H9 (cell line): ENCODE measurements around the gene DYNC2H1. TPM values are rescaled to one million over a fixed set of nuclear protein-coding genes. Genes with fewer than 3 reads are reported as not detected.

ENCODE experiments used
- DNase-seq: peaks from one replicate; pipeline ENCODE4 v3.0.0-alpha.2; 2017
- H2AFZ ChIP-seq: one replicate; pipeline ENCODE4 v1.6.1; 2013; ENCODE audit warnings: mild to moderate bottlenecking, low read length, control low read depth, moderate library complexity
- H2AK5ac ChIP-seq: 2 replicates; pipeline ENCODE4 v1.6.1; 2013; ENCODE audit warnings: low read length, control low read depth, mixed read lengths; ENCODE audit not compliant: insufficient read length
- H2BK120ac ChIP-seq: one replicate; pipeline ENCODE4 v1.6.1; 2013; ENCODE audit warnings: low read depth, mild to moderate bottlenecking, low read length, control low read depth, inconsistent platforms; ENCODE audit not compliant: poor library complexity, severe bottlenecking
- H2BK12ac ChIP-seq: 2 replicates; pipeline ENCODE4 v1.6.1; 2013; ENCODE audit warnings: low read length, control low read depth, mixed read lengths, low read depth; ENCODE audit not compliant: insufficient read length
- H2BK15ac ChIP-seq: 2 replicates; pipeline ENCODE4 v1.6.1; 2013; ENCODE audit warnings: low read depth, low read length, control low read depth
- H2BK20ac ChIP-seq: one replicate; pipeline ENCODE4 v1.6.1; 2013; ENCODE audit warnings: low read depth, mild to moderate bottlenecking, low read length, control low read depth, inconsistent platforms; ENCODE audit not compliant: poor library complexity, severe bottlenecking
- H2BK5ac ChIP-seq: 2 replicates; pipeline ENCODE4 v1.6.1; 2013; ENCODE audit warnings: low read length, control low read depth, mixed read lengths; ENCODE audit not compliant: insufficient read length
- H3K14ac ChIP-seq: 2 replicates; pipeline ENCODE4 v1.6.1; 2013; ENCODE audit warnings: low read length, control low read depth; ENCODE audit not compliant: insufficient read depth
- H3K18ac ChIP-seq: 2 replicates; pipeline ENCODE4 v1.6.1; 2013; ENCODE audit warnings: low read depth, mild to moderate bottlenecking, mixed read lengths, low read length, control low read depth; ENCODE audit not compliant: insufficient read length
- H3K23ac ChIP-seq: 2 replicates; pipeline ENCODE4 v1.6.1; 2013; ENCODE audit warnings: low read length, control low read depth, mixed read lengths, low read depth; ENCODE audit not compliant: insufficient read length
- H3K23me2 ChIP-seq: 2 replicates; pipeline ENCODE4 v1.6.1; 2013; ENCODE audit warnings: low read depth, mild to moderate bottlenecking, mixed read lengths, low read length, control low read depth; ENCODE audit not compliant: insufficient read length, poor library complexity, severe bottlenecking
- H3K27ac ChIP-seq: 2 replicates; pipeline ENCODE4 v1.5.1; 2013; ENCODE audit warnings: low read length, control low read depth, mixed read lengths, low read depth; ENCODE audit not compliant: insufficient read length
- H3K27me3 ChIP-seq: 2 replicates; pipeline ENCODE4 v1.6.1; 2013; ENCODE audit warnings: low read length, control low read depth, inconsistent platforms; ENCODE audit not compliant: insufficient read depth
- H3K4ac ChIP-seq: 2 replicates; pipeline ENCODE4 v1.6.1; 2013; ENCODE audit warnings: low read depth, mild to moderate bottlenecking, control low read depth, inconsistent platforms, low read length, moderate library complexity
- H3K4me1 ChIP-seq: 2 replicates; pipeline ENCODE4 v1.6.1; 2013; ENCODE audit warnings: low read length, control low read depth, inconsistent platforms; ENCODE audit not compliant: insufficient read depth
- H3K4me2 ChIP-seq: 2 replicates; pipeline ENCODE4 v1.6.1; 2013; ENCODE audit warnings: low read length, control low read depth, mixed read lengths; ENCODE audit not compliant: insufficient read length, insufficient read depth
- H3K56ac ChIP-seq: 2 replicates; pipeline ENCODE4 v1.6.1; 2013; ENCODE audit warnings: low read depth, mild to moderate bottlenecking, mixed read lengths, low read length, control low read depth; ENCODE audit not compliant: insufficient read length
- H3K79me1 ChIP-seq: 2 replicates; pipeline ENCODE4 v1.6.1; 2013; ENCODE audit warnings: low read depth, mild to moderate bottlenecking, moderate library complexity, low read length, control low read depth, inconsistent platforms; ENCODE audit not compliant: insufficient read depth, poor library complexity, severe bottlenecking
- H3K79me2 ChIP-seq: 2 replicates; pipeline ENCODE4 v1.6.1; 2013; ENCODE audit warnings: low read length, control low read depth, inconsistent platforms; ENCODE audit not compliant: insufficient read depth
- H3K9ac ChIP-seq: 2 replicates; pipeline ENCODE4 v1.6.1; 2013; ENCODE audit warnings: low read length, control low read depth, mixed read lengths; ENCODE audit not compliant: insufficient read length; ENCODE audit errors: extremely low read depth
- H3K9me3 ChIP-seq: one replicate; pipeline ENCODE4 v1.6.1; 2013; ENCODE audit warnings: low read depth, low read length, inconsistent platforms; ENCODE audit not compliant: control insufficient read depth
- H3T11ph ChIP-seq: one replicate; pipeline ENCODE4 v1.6.1; 2013; ENCODE audit warnings: mild to moderate bottlenecking, low read length, control low read depth, inconsistent platforms
- H4K20me1 ChIP-seq: one replicate; pipeline ENCODE4 v1.6.1; 2013; ENCODE audit not compliant: control insufficient read depth, insufficient read length, insufficient read depth
- H4K5ac ChIP-seq: 2 replicates; pipeline ENCODE4 v1.6.1; 2013; ENCODE audit warnings: low read depth, mild to moderate bottlenecking, mixed read lengths, low read length, control low read depth; ENCODE audit not compliant: insufficient read length
- H4K8ac ChIP-seq: replicated peaks from 2 replicates; pipeline ENCODE4 v1.6.1; 2013; ENCODE audit warnings: low read length, control low read depth, mixed read lengths, low read depth; ENCODE audit not compliant: insufficient read length
- H4K91ac ChIP-seq: 2 replicates; pipeline ENCODE4 v1.6.1; 2013; ENCODE audit warnings: low read depth, mild to moderate bottlenecking, moderate library complexity, mixed read lengths, low read length, control low read depth; ENCODE audit not compliant: insufficient read length
- H3K27ac Mint-ChIP-seq, 3 experiments: 2 replicates in 2 of 3; 3 replicates in 1 of 3; pipeline ENCODE4 v1.8.0; 2020 to 2021; ENCODE audit warnings: mixed read lengths in 3 of 3, mild to moderate bottlenecking in 1 of 3, moderate library complexity in 1 of 3
- H3K27me3 Mint-ChIP-seq: 2 replicates; pipeline ENCODE4 v1.8.0; 2021; ENCODE audit warnings: low read depth, mild to moderate bottlenecking, moderate library complexity, mixed read lengths
- H3K36me3 Mint-ChIP-seq, 3 experiments: 2 replicates in 2 of 3; 3 replicates in 1 of 3; pipeline ENCODE4 v1.8.0; 2020 to 2021; ENCODE audit warnings: low read depth in 3 of 3, mixed read lengths in 3 of 3; ENCODE audit not compliant: insufficient read depth in 1 of 3
- H3K4me1 Mint-ChIP-seq, 2 experiments: 2 replicates each; pipeline ENCODE4 v1.8.0; 2020; ENCODE audit warnings: mixed read lengths in 2 of 2
- H3K4me3 Mint-ChIP-seq, 2 experiments: 2 replicates in 1 of 2; 3 replicates in 1 of 2; pipeline ENCODE4 v1.8.0; 2020 to 2021; ENCODE audit warnings: mild to moderate bottlenecking in 2 of 2, mixed read lengths in 2 of 2, moderate library complexity in 1 of 2
- H3K9me3 Mint-ChIP-seq, 2 experiments: 2 replicates in 1 of 2; 3 replicates in 1 of 2; pipeline ENCODE4 v1.8.0; 2020; ENCODE audit warnings: mild to moderate bottlenecking in 2 of 2, mixed read lengths in 2 of 2, moderate library complexity in 1 of 2
- WGBS: extraction: QIAGEN DNeasy Blood & Tissue Kit; methylation state at CpG from one replicate; pipeline ENCODE4 v1.1.7; 2013; ENCODE audit warnings: missing lambda C conversion rate, low lambda C conversion rate, mixed read lengths; ENCODE audit not compliant: insufficient read length; ENCODE audit errors: extremely low coverage; 5-methylcytosine and 5-hydroxymethylcytosine counted together
- total RNA-seq: library from RNA; stranded (reverse); gene quantifications from 2 replicates; pipeline ENCODE4 v1.2.1, GENCODE V29; 2021
- TF ChIP-seq, protein P1 (sequence below): fragments of 200-600 bp; sonication (generic); conservative IDR thresholded peaks from 3 replicates; pipeline ENCODE4 v1.8.0; 2021; ENCODE audit warnings: antibody characterized with exemption, mild to moderate bottlenecking

DYNC2H1 gene
- total RNA-seq, 1 experiment from 2014 or later, result 13.2 TPM

DNA sequence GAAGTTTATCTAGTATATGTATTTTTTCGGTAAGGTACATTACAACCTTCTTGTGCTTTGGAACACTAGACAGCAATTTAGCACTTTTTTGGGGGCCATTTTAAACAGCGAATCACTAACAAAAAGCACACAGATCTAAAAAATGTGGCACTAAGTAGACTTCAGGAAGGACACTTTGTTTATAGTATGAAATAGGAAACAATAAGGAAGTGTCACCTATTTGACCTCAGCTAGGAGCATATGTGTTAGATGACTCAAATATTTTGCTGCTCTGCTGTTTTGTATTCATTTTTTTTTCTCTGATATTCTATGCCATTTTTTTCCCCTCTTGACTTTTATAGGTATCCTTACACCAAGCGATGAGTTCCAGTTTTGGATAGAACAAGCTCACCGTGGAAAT is 5.6 kb downstream of the DYNC2H1 start:
- Histone ChIP-seq H3K79me1 (no peaks in the 10 kb centered on the region), H3K27me3 (no peaks in the 10 kb centered on the region), H2BK15ac (no peak overlapping the region), H4K8ac (no peak overlapping the region), H4K91ac (no peak overlapping the region), H2BK120ac (no peak overlapping the region), H3K9me3 (no peaks in the 10 kb centered on the region), H2AK5ac (no peak overlapping the region), H3K27ac (no peak overlapping the region), H3K56ac (no peak overlapping the region), H2AFZ (no peak overlapping the region), H3K23ac (no peak overlapping the region), H4K5ac (no peak overlapping the region), H3K4me2 (no peak overlapping the region), H3T11ph (no peak overlapping the region), H3K79me2 (no peaks in the 10 kb centered on the region), H3K4me1 (no peaks in the 10 kb centered on the region), H2BK20ac (no peak overlapping the region), H3K9ac (no peak overlapping the region), H3K4ac (no peak overlapping the region), H3K23me2 (no peaks in the 10 kb centered on the region), H2BK12ac (no peak overlapping the region), H3K14ac (no peak overlapping the region), H2BK5ac (no peak overlapping the region), H3K18ac (no peak overlapping the region), H4K20me1 (no peaks in the 10 kb centered on the region)
- DNase-seq, result no peak
- Mint-ChIP-seq H3K27me3 (no peaks in the 10 kb centered on the region), H3K4me1 (peaks cover 0 to 2% of the 10 kb centered on the region in 2 experiments; a peak in 1 of 4 replicates), H3K4me3 (no peak overlapping the region), H3K27ac (no peak overlapping the region), H3K9me3 (no peaks in the 10 kb centered on the region), H3K36me3 (peaks cover 9 to 15% (median 10%) of the 10 kb centered on the region in 3 experiments; a peak in 6 of 7 replicates)
- TF ChIP-seq, protein P1, sequence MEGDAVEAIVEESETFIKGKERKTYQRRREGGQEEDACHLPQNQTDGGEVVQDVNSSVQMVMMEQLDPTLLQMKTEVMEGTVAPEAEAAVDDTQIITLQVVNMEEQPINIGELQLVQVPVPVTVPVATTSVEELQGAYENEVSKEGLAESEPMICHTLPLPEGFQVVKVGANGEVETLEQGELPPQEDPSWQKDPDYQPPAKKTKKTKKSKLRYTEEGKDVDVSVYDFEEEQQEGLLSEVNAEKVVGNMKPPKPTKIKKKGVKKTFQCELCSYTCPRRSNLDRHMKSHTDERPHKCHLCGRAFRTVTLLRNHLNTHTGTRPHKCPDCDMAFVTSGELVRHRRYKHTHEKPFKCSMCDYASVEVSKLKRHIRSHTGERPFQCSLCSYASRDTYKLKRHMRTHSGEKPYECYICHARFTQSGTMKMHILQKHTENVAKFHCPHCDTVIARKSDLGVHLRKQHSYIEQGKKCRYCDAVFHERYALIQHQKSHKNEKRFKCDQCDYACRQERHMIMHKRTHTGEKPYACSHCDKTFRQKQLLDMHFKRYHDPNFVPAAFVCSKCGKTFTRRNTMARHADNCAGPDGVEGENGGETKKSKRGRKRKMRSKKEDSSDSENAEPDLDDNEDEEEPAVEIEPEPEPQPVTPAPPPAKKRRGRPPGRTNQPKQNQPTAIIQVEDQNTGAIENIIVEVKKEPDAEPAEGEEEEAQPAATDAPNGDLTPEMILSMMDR, result no peak
- WGBS, result no CpG with 5 or more reads among the region's 4 CpGs
